Mammary epithelial cell (primary cell): Measurements from ENCODE around the gene ZFP69B.

ENCODE experiments used
- EZH2 ChIP-seq: IDR thresholded peaks from 2 replicates; pipeline ENCODE4 v1.6.1; 2012; ENCODE audit warnings: low read length, inconsistent platforms, borderline replicate concordance
- TF ChIP-seq, protein P1 (sequence below), 2 donors: IDR thresholded peaks in 1 of 2; conservative IDR thresholded peaks in 1 of 2; 2 replicates each; pipeline ENCODE4 v1.5.1; 2011 to 2012; ENCODE audit warnings: inconsistent platforms in 2 of 2, low read length in 2 of 2, mild to moderate bottlenecking in 2 of 2, control low read depth in 1 of 2, low read depth in 1 of 2; ENCODE audit not compliant: insufficient read depth in 1 of 2; ENCODE audit errors: extremely low read depth in 1 of 2

DNA sequence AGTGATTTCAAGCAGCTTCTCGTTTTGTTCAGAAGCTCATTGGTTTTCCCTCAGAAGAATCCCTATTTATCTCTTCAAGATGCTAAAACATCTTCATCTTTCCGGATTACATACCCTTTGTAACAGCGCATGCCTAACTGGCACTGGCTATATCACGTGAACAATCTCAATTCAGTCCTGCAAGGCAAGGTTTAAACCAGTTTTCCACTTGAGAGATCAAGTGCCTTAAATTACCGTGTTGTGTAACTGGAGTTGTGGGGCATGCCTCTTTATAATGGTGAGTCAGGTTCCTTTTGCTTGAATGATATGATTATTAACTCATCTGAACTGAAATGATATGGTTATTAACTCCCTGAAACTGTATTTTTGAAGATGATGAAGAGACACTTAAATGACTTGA lies 11.0 kb upstream of the ZFP69B start:
- TF ChIP-seq, protein P1, sequence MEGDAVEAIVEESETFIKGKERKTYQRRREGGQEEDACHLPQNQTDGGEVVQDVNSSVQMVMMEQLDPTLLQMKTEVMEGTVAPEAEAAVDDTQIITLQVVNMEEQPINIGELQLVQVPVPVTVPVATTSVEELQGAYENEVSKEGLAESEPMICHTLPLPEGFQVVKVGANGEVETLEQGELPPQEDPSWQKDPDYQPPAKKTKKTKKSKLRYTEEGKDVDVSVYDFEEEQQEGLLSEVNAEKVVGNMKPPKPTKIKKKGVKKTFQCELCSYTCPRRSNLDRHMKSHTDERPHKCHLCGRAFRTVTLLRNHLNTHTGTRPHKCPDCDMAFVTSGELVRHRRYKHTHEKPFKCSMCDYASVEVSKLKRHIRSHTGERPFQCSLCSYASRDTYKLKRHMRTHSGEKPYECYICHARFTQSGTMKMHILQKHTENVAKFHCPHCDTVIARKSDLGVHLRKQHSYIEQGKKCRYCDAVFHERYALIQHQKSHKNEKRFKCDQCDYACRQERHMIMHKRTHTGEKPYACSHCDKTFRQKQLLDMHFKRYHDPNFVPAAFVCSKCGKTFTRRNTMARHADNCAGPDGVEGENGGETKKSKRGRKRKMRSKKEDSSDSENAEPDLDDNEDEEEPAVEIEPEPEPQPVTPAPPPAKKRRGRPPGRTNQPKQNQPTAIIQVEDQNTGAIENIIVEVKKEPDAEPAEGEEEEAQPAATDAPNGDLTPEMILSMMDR (conservative IDR thresholded peaks at IDR 0.05 in 1 of 2, IDR thresholded peaks at IDR 0.05 in 1 of 2; ENCODE audit: extremely low read depth in 1 of 2, insufficient read depth in 1 of 2, low read depth in 1 of 2, low read length in 2 of 2), result no peak
- no peak for TF ChIP-seq EZH2
